GM21786 (cell line): ENCODE data around the gene PDCD10.
A peak's percentile ranks its signal among the peaks of the same experiment; 100 is the strongest.

Source experiments
- ATAC-seq: cut with Tn5 transposase; IDR thresholded peaks from one replicate; pipeline ENCODE4 v1.9.1; 2021; ENCODE audit not compliant: unreplicated experiment

Gene PDCD10

DNA sequence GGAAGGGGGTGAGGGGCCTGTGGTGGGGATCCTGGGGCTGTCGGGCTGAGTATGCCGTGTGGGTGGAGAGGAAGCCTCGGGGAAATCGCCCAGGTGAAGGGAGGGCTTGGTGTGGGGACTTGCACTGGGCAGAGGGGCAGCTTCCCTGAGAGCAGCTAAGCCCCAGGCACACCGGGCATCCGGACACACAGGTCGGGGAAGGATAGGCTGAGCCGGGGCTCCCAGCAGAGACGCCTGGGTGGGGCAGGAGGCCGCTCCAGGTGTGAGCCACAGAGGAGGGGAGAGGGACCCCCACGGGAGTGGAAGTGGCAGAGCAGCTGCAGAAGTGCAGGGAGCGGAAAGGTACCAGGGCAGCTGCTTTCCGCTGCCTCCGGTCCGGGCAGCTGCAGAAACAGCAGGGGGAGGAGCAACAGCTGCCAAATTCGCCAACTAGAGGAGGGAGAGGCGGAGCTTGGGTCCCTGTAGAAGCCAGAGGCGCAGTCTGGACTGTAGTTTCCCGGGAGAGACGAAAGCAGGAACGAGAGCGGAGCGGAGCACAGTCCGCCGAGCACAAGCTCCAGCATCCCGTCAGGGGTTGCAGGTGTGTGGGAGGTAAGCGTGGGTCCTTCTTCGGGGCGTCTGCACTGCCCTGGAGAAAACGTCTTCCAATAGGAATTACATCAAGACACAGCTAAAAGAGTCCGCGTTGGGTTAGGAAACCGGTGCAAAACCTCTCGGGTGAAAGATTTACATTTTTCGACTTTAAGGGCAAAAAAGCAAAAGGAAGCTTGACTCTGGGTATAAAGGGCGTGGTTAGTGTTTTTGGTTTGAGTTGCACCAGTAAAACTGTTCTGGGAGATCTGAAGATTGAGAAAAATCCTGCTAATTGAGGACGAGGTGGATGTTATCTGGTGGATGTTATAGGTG is 794 bp upstream of the PDCD10 start, which contains the start of gene SERPINI1:
Gene SERPINI1 (plus strand): TSS at position 489 of the 906 bp plus-strand sequence. CDS start 53,408 bp downstream, outside the sequence.
- peak; percentile 60 for ATAC-seq

DNA sequence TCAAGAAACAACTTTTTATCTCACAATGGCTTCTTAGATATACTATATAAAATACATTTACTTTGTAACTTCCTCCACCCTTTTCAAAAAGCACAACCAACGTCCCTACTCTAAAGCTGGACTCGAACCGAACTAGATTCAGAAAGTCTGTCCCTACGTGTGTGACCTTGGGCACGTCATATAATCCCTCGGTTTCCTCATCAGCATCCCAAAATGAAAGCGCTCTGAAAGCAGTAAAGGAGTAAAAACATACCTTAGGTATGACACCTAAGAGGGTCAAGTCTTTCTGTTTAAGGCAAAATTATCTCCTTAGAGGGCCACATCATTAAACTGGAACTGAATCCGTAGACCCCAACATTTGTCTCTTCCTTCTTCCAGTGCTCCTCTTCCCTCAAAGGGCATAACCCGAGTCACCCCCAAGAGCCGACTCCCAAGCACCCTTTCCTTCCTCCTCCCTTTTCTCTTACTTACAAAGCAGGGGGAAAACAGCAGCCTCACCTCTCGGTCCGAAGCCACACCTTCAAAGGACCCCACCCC is 663 bp downstream of the PDCD10 start:
- ATAC-seq, result no peak

DNA sequence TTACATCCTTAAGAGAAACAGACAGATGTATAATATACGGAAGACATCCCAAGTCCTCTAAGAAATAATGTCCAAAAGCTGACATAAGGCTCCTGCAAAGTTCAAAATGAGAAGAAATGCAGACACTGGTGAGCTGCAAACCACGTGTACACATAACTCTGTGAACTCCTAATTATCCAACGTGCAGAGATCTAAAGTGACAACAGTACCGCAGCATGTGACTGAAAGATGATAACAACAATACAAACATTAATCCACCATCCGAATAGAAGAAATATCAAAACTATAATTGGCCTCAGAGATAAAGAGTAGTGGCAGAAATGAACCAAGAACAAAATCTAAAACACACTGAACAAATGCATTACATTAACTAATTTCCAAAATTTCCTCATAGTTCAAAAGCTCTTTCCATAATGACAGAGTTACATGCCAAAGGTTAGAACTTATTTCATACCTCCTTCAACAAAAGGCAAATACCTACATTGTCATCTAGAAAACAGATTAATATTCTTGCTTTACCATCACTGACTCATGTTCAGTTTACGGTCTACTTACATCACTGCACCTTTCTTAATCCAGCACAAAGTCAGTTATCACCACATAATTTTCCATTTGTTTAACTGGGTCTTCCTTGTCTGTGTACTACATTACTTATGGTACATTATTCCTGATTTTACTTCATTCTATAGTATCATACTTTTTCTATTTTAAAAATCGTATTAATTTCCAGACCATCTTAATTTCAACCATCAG is 2.2 kb downstream of the PDCD10 start:
- ATAC-seq, result no peak

DNA sequence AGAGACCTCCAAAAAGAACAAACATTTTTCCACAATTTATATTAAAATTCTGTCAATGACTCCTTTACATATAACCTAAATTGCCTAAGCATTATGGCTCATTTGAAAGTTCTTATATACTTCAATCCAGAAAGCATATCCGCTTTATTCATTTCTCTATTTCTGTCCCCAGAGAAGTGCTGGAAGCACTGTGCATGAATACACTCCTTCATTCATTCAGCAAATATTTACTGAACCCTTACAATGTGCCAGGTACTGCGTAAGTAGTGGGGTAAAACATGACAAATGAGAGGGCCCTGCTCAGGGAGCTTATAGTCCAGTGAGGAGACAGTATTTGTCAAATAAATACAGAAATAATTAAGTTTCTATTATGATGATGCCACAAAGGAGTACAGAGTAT is 3.3 kb downstream of the PDCD10 start:
- ATAC-seq, result no peak

- ATAC-seq, result no peak
Observed at GRCh38 chr3:167729591-167729990, 5.1 kb downstream of the PDCD10 start.

- no peak for ATAC-seq
Observed at GRCh38 chr3:167728632-167729323, 5.9 kb downstream of the PDCD10 start.

DNA sequence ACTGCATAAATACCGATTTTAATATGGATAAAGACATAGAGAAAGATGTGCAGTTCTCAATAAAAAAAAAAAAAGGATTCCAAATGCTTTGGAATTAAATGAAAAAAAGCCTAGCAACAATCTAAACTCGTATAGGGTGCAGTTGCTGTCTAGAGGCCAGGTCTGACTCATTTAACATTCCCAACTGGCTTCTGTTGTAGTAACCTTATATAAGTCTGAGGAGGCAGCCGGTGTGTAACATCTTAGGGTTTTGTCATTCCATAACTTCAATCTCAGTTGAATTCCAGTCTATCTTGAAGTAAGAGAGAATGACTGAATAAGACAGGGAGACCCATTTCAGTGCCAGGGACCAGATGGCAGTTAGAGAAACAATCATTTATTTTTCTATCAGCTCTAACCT is 6.5 kb downstream of the PDCD10 start:
- ATAC-seq, result no peak

GRCh38 chr3:167723872-167724271 is 10.8 kb downstream of the PDCD10 start:
- ATAC-seq, result no peak

DNA sequence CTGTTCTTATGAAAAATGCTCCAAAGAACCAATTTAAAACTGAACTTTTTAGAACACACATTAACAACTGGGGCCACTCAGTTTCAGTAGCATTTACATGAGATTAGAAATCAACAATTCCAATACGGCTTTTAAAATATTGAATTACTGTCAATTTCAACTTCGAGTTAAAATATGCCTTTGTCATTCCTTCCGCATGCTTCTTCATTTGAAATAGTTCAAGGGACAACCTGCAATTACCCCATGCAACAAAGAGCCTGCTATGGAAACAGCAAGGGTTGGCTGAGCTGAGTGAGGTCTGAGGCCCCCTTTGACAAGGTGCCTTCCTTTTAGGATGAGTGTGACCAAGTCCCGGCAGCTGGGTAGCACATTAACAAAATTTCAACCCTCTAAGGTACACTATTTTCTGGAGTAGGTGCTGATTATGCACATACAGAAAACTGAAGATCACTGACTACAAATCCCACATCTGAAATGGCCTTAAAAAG is 11.6 kb downstream of the PDCD10 start:
- ATAC-seq, result no peak

- ATAC-seq, result no peak
Observed at GRCh38 chr3:167718582-167718981, 16.1 kb downstream of the PDCD10 start.

DNA sequence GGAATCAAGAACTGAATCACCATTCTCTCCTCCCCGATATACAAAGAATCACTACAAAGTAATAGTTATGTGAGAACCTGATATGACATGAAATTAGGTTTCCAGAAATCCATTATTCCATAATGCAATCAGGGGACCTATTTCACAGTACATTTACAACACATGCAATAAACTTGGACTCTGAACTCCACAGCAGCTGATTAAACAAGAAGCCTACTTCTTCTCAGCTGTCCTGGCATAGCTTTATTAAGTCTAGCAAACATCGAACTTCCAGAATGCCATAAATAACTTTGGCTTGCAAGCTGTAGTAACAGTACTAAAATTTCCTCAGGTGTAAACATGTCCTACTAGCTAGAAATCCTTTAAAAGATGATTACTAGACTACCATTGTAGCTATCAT is 17.8 kb downstream of the PDCD10 start:
- ATAC-seq, result no peak

DNA sequence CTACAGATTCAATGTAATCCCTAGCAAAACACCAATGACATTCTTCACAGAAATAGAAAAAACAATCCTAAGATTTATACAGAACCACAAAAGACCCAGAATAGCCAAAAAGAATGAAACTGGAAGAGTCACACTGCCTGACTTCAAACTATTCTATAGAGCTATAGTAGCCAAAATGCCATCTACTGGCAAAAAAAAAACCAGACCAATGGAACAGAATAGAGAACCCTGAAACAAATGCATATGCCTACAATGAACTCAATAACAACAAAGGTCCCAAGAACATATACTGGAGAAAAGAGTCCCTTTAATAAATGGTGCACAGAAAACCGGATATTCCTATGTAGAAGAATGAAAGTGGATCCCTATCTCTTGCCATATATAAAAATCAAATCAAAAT is 19.8 kb downstream of the PDCD10 start:
- ATAC-seq, result no peak

DNA sequence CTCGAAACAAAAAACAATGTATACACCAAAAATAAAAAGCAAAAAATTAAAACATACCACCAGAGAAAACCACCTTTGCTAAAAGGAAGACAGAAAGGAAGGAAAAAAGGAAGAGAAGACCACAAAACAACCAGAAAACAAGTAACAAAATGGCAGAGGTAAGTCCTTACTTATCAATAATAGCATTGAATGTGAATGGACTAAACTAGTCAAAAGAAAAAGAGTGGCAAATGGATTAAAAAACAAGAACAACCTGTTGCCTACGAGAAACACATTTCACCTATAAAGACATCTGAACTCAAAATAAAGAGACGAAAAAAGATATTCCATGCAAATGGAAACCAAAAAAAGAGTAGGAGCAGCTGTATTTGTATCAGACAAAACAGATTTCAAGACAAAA is 22.2 kb downstream of the PDCD10 start:
- no peak for ATAC-seq

DNA sequence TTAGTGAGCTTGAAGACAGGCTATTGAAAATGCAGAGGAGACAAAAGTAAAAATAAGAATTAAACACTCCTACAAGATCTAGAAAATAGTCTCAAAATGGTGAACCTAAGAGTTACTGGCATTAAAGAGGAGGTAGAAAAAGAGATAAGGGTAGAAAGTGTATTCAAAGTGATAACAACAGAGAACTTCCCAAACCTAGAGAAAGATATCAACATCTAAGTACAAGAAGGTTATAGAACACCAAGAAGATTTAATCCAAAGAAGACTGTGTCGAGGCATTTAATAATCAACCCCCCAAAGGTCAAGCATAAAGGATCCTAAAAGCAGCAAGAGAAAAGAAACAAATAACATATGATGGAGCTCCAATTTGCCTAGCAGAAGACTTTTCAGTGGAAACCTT is 23.3 kb downstream of the PDCD10 start:
- no peak for ATAC-seq

- ATAC-seq, result no peak
Observed at GRCh38 chr3:167710552-167710951, 24.1 kb downstream of the PDCD10 start.

- ATAC-seq, result no peak
Observed at GRCh38 chr3:167709690-167710089, 25.0 kb downstream of the PDCD10 start.

DNA sequence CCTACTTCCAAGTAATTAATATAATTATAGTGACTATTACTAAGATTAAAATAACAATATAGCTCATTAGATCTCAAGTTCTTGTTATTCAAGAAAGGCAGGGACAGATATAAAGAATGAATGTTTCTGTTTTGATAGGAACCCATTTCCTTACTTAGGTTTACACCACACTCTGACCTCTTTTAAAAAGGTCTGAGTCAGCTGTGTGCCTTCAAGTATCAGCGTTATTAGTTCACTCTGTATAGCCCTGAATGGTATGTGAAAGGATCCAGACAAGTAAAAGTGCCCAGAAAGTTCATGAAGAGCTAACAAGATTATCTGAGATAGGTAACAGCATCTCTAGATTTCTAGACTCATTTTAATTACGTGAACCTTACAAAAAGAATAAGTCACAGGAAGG is 28.9 kb downstream of the PDCD10 start:
- no peak for ATAC-seq

DNA sequence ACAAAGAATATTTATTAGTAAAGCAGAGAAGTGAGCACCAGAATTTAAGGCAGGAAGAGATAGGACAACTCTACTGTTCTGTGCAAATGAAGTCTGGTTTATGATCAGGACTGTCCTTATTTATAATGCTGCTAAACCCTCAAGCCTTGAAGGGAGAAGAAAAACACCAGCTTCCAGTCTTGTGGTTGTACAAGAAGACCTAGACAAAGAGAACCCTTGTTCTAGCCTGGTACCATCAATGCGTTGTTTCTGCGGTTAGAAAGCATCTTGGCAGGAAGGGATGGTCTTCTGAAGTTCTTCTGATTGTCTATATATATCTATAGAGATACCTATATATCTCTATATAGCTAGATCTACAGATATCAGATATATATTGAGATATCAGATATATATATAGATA is 33.8 kb downstream of the PDCD10 start:
- no peak for ATAC-seq

- no peak for ATAC-seq
Observed at GRCh38 chr3:167700046-167700445, 34.6 kb downstream of the PDCD10 start.

DNA sequence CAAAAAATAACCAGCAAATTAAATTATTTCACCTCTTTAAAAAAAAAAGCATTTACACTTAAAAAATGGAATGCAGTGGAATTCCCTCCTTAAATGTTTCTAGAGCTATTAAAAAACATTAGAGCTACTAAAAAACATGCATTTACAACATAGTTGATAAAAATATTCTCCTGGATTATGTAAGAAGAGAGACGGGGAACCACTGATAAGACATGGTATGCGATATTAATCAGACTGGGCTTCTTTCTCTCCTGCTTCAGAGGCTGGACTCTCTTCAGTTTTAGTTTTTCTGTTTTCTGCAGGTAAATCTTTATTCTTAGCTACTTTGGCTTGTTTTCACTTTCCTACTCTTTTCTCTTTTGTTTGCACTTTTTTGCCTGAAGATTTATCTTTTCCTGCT is 40.6 kb downstream of the PDCD10 start:
- ATAC-seq, result no peak

DNA sequence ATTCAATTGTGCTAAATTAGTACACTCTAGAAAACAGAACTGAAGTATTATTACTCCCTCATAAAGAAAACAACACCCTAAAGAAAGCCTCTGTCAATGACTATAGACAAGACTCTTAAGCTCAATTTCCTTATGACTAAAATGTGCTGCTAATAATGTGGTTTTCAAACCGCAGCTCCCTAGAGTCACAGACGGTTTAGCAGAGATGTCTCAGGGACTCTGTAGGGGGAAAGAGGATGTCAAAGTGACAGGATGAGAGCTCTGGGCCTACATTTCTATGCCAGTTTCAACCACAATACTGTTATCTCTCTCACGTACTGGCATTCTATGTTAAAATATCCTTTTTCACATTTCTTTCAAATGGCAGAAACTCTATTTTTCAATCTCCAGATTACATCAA is 43.3 kb downstream of the PDCD10 start:
- peak; percentile 100 for ATAC-seq
